Body of pancreas (tissue), 4 donors: ENCODE data around the gene EPB41.
A peak's percentile ranks its signal among the peaks of the same experiment; 100 is the strongest.

Experiments
- POLR2A ChIP-seq, 3 donors: fragments of 450-650 bp; IDR thresholded peaks; one replicate each; pipeline ENCODE4 v1.6.1; 2016; ENCODE audit warnings: antibody characterized with exemption in 3 of 3, mild to moderate bottlenecking in 2 of 3
- TF ChIP-seq, protein P1 (sequence below), 7 experiments: fragments of 450-650 bp in 4 of 7; fragments of 200-600 bp in 3 of 7; sonication (generic) in 3 of 7; IDR thresholded peaks; one replicate each; pipeline ENCODE4 v1.5.1; 2016 to 2019; ENCODE audit warnings: antibody characterized with exemption in 7 of 7

GRCh38 chr1:28887835-28888682 lies 26.3 kb upstream of the EPB41 start:
- TF ChIP-seq, protein P1, sequence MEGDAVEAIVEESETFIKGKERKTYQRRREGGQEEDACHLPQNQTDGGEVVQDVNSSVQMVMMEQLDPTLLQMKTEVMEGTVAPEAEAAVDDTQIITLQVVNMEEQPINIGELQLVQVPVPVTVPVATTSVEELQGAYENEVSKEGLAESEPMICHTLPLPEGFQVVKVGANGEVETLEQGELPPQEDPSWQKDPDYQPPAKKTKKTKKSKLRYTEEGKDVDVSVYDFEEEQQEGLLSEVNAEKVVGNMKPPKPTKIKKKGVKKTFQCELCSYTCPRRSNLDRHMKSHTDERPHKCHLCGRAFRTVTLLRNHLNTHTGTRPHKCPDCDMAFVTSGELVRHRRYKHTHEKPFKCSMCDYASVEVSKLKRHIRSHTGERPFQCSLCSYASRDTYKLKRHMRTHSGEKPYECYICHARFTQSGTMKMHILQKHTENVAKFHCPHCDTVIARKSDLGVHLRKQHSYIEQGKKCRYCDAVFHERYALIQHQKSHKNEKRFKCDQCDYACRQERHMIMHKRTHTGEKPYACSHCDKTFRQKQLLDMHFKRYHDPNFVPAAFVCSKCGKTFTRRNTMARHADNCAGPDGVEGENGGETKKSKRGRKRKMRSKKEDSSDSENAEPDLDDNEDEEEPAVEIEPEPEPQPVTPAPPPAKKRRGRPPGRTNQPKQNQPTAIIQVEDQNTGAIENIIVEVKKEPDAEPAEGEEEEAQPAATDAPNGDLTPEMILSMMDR (IDR thresholded peaks at IDR 0.05): no peak
- TF ChIP-seq POLR2A (IDR thresholded peaks at IDR 0.05): peak in 1 of 3 donors; percentile 32
